ENCODE measurements around the gene CRISP1. TPM values are rescaled to one million over a fixed set of nuclear protein-coding genes. Genes with fewer than 3 reads are reported as not detected.

Gene CRISP1
- total and polyA plus RNA-seq, 10 of the 15 experiments (the other 5 are each of a cell fraction or from before 2014, with no cell fraction given) = not detected

DNA sequence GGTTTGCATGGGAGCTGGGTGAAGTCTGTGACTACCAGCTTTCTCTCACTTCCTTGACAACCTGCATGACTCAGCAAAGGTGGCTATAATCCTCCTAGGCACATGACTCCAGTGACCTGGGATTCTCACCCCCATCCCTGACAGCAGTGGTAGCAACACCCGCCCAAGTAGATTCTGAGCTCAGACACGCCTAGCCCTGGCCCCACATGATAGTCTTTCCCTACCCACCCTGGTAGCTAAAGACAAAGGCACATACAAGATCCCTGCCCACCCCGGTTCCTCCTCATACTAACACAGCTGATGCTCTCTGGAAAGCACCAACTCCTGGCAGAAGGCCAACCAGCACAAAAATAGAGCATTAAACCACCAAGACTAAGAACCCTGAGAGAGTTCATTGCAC lies 25.9 kb upstream of the CRISP1 start:
- Histone ChIP-seq H2AFZ (ENCODE audit: control insufficient read depth, low read depth, low read length) (no peak overlapping the region), H3K4me3 (no peak overlapping the region), H4K20me1 (ENCODE audit: control insufficient read depth, insufficient read depth) (no peaks in the 10 kb centered on the region), H3K79me2 (ENCODE audit: control insufficient read depth, insufficient read depth, low read length) (no peaks in the 10 kb centered on the region), H3K27me3 (replicated peaks in 1 of 2; ENCODE audit: control insufficient read depth in 2 of 2, insufficient read depth in 2 of 2, low read length in 1 of 2) (no peaks in the 10 kb centered on the region), H3K4me2 (ENCODE audit: control insufficient read depth, insufficient read depth) (no peak overlapping the region), H3K4me1 (ENCODE audit: control insufficient read depth, insufficient read depth, low read length) (no peaks in the 10 kb centered on the region), H3K9me3 (replicated peaks; ENCODE audit: control insufficient read depth, insufficient read depth, low read length) (no peaks in the 10 kb centered on the region), H3K36me3 (ENCODE audit: control insufficient read depth in 2 of 2, insufficient read depth in 2 of 2, low read length in 1 of 2) (no peaks in the 10 kb centered on the region), H3K9ac (ENCODE audit: control insufficient read depth, insufficient read depth, low read length) (no peak overlapping the region), H3K27ac (ENCODE audit: control insufficient read depth, insufficient read depth) (no peak overlapping the region)
- ChIA-PET POLR2A (no interaction called here), CTCF (interaction anchor here (0.6 to 1.4 kb wide), 3 partner anchors 8 to 960 kb away, joined by 3 to 4 read pairs (median 4); no protein-coding TSS in a partner anchor), SMC1A (ENCODE audit: uncharacterized antibody, unreplicated experiment) (interaction anchor here (0.6 to 1.2 kb wide), 3 partner anchors 8 to 193 kb away, joined by 3 read pairs; no protein-coding TSS in a partner anchor), RAD21 (ENCODE audit: unreplicated experiment) (no interaction called here)
- in situ Hi-C loops (cut with MboI) (no loop called here), intact Hi-C loops (cut with micrococcal nuclease; ENCODE audit: unreplicated experiment) (no loop called here)
- DNase-seq (ENCODE audit: low read depth, low spot score) (no peak), FAIRE-seq (no peak), ATAC-seq (no peak)
- no TSS peak for BruUV-seq (replicated peaks)
- TF ChIP-seq CBX5 (IDR thresholded peaks at IDR 0.05; ENCODE audit: low read depth) (no peak), JUND (IDR thresholded peaks at IDR 0.05; ENCODE audit: low read depth, low read length) (no peak), CREB1 (IDR thresholded peaks at IDR 0.05; ENCODE audit: low read depth) (no peak), TBL1XR1 (IDR thresholded peaks at IDR 0.05; ENCODE audit: low read depth, low read length) (no peak), RCOR1 (conservative IDR thresholded peaks at IDR 0.05; ENCODE audit: low read depth, low read length) (no peak), KAT2A (conservative IDR thresholded peaks at IDR 0.05; ENCODE audit: control insufficient read depth, low read depth, low read length) (no peak), ZZZ3 (IDR thresholded peaks at IDR 0.05; ENCODE audit: control insufficient read depth, insufficient read length, low read depth) (no peak), FOXK2 (IDR thresholded peaks at IDR 0.05) (no peak), BCL11A (IDR thresholded peaks at IDR 0.05; ENCODE audit: low read depth, low read length) (no peak)
- TF ChIP-seq, protein P1, sequence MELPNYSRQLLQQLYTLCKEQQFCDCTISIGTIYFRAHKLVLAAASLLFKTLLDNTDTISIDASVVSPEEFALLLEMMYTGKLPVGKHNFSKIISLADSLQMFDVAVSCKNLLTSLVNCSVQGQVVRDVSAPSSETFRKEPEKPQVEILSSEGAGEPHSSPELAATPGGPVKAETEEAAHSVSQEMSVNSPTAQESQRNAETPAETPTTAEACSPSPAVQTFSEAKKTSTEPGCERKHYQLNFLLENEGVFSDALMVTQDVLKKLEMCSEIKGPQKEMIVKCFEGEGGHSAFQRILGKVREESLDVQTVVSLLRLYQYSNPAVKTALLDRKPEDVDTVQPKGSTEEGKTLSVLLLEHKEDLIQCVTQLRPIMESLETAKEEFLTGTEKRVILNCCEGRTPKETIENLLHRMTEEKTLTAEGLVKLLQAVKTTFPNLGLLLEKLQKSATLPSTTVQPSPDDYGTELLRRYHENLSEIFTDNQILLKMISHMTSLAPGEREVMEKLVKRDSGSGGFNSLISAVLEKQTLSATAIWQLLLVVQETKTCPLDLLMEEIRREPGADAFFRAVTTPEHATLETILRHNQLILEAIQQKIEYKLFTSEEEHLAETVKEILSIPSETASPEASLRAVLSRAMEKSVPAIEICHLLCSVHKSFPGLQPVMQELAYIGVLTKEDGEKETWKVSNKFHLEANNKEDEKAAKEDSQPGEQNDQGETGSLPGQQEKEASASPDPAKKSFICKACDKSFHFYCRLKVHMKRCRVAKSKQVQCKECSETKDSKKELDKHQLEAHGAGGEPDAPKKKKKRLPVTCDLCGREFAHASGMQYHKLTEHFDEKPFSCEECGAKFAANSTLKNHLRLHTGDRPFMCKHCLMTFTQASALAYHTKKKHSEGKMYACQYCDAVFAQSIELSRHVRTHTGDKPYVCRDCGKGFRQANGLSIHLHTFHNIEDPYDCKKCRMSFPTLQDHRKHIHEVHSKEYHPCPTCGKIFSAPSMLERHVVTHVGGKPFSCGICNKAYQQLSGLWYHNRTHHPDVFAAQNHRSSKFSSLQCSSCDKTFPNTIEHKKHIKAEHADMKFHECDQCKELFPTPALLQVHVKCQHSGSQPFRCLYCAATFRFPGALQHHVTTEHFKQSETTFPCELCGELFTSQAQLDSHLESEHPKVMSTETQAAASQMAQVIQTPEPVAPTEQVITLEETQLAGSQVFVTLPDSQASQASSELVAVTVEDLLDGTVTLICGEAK (IDR thresholded peaks at IDR 0.05; ENCODE audit: borderline replicate concordance) = no peak
- 20% methylated on average over 3 of the region's 3 CpGs for WGBS (ENCODE audit: insufficient coverage, insufficient replicate concordance, low lambda C conversion rate, missing lambda C conversion rate)
